Measurements from ENCODE around the gene KCTD1.

- no peak for TF ChIP-seq EZH2 (IDR thresholded peaks at IDR 0.05)
- TF ChIP-seq CTCF (IDR thresholded peaks at IDR 0.05), result no peak
- TF ChIP-seq EZH2phosphoT487 (IDR thresholded peaks at IDR 0.05), result peak; percentile 4
Observed at GRCh38 chr18:26546170-26546874, 2.0 kb downstream of the KCTD1 start.

All from neural progenitor cell (in vitro differentiated cells).